ENCODE data around the gene DCC.

Gene DCC

DNA sequence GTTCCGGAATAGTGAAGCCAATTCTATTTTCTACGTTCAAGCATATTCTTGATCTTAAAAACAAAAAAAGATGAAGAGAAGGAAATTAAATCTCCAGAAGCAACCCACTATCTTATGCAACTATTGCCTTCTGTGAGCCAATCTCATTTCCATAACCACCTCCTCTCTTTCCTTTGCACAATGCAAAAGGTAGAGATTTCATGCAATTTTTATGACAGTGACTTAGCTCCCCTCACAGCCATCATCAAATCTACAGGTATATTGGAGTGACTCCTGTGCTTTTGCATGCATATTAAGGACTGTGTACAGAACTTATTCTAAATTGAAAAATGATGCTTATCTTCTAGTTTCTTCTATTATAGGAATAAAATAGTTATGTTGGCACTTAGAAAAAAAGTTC, 191.8 kb downstream of the DCC start:
- Histone ChIP-seq H3K27me3 (ENCODE audit: insufficient read depth, low read length, poor library complexity, severe bottlenecking) (no peaks in the 10 kb centered on the region), H3K4me1 (ENCODE audit: insufficient read depth, low read length, poor library complexity, severe bottlenecking) (no peaks in the 10 kb centered on the region), H3F3A (ENCODE audit: low read depth) (no peaks in the 10 kb centered on the region), H3K36me3 (ENCODE audit: insufficient read depth, low read length) (no peaks in the 10 kb centered on the region), H4K20me1 (ENCODE audit: insufficient read depth, low read length, poor library complexity, severe bottlenecking) (no peaks in the 10 kb centered on the region), H3K4me3 (ENCODE audit: low read length, poor library complexity, severe bottlenecking) (no peak overlapping the region), H2AFZ (ENCODE audit: low read length) (no peak overlapping the region), H3K79me2 (ENCODE audit: insufficient read depth, low read length) (no peaks in the 10 kb centered on the region), H3K4me2 (ENCODE audit: low read depth, low read length, poor library complexity, severe bottlenecking) (no peak overlapping the region), H3K9me2 (replicated peaks; ENCODE audit: low read depth, low read length) (no peaks in the 10 kb centered on the region), H3K9ac (ENCODE audit: low read depth, low read length, poor library complexity, severe bottlenecking) (no peak overlapping the region), H3K9me3 (ENCODE audit: insufficient read depth, low read depth, low read length) (no peaks in the 10 kb centered on the region)
- TF ChIP-seq EZH2phosphoT487 (IDR thresholded peaks at IDR 0.05; ENCODE audit: borderline replicate concordance) = no peak
- TF ChIP-seq, protein P1, sequence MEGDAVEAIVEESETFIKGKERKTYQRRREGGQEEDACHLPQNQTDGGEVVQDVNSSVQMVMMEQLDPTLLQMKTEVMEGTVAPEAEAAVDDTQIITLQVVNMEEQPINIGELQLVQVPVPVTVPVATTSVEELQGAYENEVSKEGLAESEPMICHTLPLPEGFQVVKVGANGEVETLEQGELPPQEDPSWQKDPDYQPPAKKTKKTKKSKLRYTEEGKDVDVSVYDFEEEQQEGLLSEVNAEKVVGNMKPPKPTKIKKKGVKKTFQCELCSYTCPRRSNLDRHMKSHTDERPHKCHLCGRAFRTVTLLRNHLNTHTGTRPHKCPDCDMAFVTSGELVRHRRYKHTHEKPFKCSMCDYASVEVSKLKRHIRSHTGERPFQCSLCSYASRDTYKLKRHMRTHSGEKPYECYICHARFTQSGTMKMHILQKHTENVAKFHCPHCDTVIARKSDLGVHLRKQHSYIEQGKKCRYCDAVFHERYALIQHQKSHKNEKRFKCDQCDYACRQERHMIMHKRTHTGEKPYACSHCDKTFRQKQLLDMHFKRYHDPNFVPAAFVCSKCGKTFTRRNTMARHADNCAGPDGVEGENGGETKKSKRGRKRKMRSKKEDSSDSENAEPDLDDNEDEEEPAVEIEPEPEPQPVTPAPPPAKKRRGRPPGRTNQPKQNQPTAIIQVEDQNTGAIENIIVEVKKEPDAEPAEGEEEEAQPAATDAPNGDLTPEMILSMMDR (conservative IDR thresholded peaks at IDR 0.05; ENCODE audit: low read length) = no peak

DNA sequence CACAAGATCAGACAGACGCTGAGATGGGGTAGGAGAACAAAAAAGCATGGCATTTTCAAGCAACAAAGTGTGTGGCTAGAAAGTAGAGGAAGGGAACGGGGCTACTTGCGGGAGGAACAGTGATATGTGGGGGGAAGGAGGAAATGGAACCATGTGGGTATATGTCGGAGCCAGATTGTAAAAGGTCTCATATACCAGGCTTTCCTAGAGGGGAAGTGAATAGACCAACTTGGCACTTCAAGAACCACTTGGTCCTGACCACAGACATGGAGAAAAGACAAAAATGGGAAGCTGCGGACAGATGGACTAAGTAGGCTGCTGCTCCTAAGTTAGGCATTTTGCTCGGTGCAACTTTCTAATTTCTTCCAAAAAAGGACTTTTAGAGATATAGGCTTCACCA, 196.0 kb downstream of the DCC start:
- no peaks in the 10 kb centered on the region; the same call in 1 of the 2 replicates for H3K9me3 ChIP-seq (ENCODE audit: insufficient read depth, low read depth, low read length)
- no peak for TF ChIP-seq EZH2phosphoT487 (IDR thresholded peaks at IDR 0.05; ENCODE audit: borderline replicate concordance)
- TF ChIP-seq, protein P1 (conservative IDR thresholded peaks at IDR 0.05; ENCODE audit: low read length) = no peak
- H3K4me3 ChIP-seq (ENCODE audit: low read length, poor library complexity, severe bottlenecking) = no peak overlapping the region
- no peak overlapping the region for H3K9ac ChIP-seq (ENCODE audit: low read depth, low read length, poor library complexity, severe bottlenecking)
- no peaks in the 10 kb centered on the region for H4K20me1 ChIP-seq (ENCODE audit: insufficient read depth, low read length, poor library complexity, severe bottlenecking)
- H3K4me1 ChIP-seq (ENCODE audit: insufficient read depth, low read length, poor library complexity, severe bottlenecking) = no peaks in the 10 kb centered on the region
- no peak overlapping the region for H2AFZ ChIP-seq (ENCODE audit: low read length)
- H3K36me3 ChIP-seq (ENCODE audit: insufficient read depth, low read length) = no peaks in the 10 kb centered on the region
- no peaks in the 10 kb centered on the region for H3K27me3 ChIP-seq (ENCODE audit: insufficient read depth, low read length, poor library complexity, severe bottlenecking)
- H3F3A ChIP-seq (ENCODE audit: low read depth) = no peaks in the 10 kb centered on the region
- H3K4me2 ChIP-seq (ENCODE audit: low read depth, low read length, poor library complexity, severe bottlenecking) = no peak overlapping the region
- no peaks in the 10 kb centered on the region for H3K9me2 ChIP-seq (replicated peaks; ENCODE audit: low read depth, low read length)
- H3K79me2 ChIP-seq (ENCODE audit: insufficient read depth, low read length) = no peaks in the 10 kb centered on the region

DNA sequence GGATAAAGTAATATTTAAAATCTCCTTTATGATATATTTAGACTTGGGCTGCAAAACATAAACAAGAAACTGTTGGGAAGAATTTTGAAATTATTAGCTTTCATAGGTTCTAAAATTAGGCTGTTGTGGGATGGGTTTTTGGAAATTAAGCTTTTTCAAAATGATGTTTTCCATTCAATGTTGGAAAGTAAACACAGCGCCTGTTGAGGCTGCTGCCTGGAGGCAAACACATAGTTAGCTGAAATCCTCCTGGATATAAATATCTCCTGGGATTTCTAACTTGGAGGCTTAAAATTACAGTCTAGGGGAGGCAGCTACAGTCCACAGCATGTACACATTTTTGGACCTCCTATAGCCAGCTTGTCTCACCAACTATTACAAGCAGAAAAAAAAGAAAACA, 197.3 kb downstream of the DCC start:
- TF ChIP-seq, protein P1 (conservative IDR thresholded peaks at IDR 0.05; ENCODE audit: low read length) = no peak
- TF ChIP-seq EZH2phosphoT487 (IDR thresholded peaks at IDR 0.05; ENCODE audit: borderline replicate concordance) = no peak
- Histone ChIP-seq H3K9ac (ENCODE audit: low read depth, low read length, poor library complexity, severe bottlenecking) (no peak overlapping the region), H3K4me1 (ENCODE audit: insufficient read depth, low read length, poor library complexity, severe bottlenecking) (no peaks in the 10 kb centered on the region), H4K20me1 (ENCODE audit: insufficient read depth, low read length, poor library complexity, severe bottlenecking) (no peaks in the 10 kb centered on the region), H3F3A (ENCODE audit: low read depth) (no peaks in the 10 kb centered on the region), H3K9me3 (ENCODE audit: insufficient read depth, low read depth, low read length) (no peaks in the 10 kb centered on the region; the same call in 1 of the 2 replicates), H3K79me2 (ENCODE audit: insufficient read depth, low read length) (no peaks in the 10 kb centered on the region), H3K27me3 (ENCODE audit: insufficient read depth, low read length, poor library complexity, severe bottlenecking) (no peaks in the 10 kb centered on the region), H2AFZ (ENCODE audit: low read length) (no peak overlapping the region), H3K9me2 (replicated peaks; ENCODE audit: low read depth, low read length) (no peaks in the 10 kb centered on the region), H3K4me2 (ENCODE audit: low read depth, low read length, poor library complexity, severe bottlenecking) (no peak overlapping the region), H3K4me3 (ENCODE audit: low read length, poor library complexity, severe bottlenecking) (no peak overlapping the region), H3K36me3 (ENCODE audit: insufficient read depth, low read length) (no peaks in the 10 kb centered on the region)

All from Loucy (cell line).